Loucy (cell line): Measurements from ENCODE around the gene YEATS4.

ENCODE experiments used
- H2AFZ ChIP-seq: fragments of 200-600 bp; sonication (generic); 2 replicates; pipeline ENCODE4 v1.6.0; 2016; ENCODE audit warnings: antibody characterized with exemption, mild to moderate bottlenecking, low read length, moderate library complexity
- H3F3A ChIP-seq: fragments of 200-600 bp; 2 replicates; pipeline ENCODE4 v1.6.0; 2016; ENCODE audit warnings: antibody characterized with exemption, low read depth, mild to moderate bottlenecking
- H3K27me3 ChIP-seq: fragments of 200-600 bp; sonication (generic); 2 replicates; pipeline ENCODE4 v1.6.1; 2014; ENCODE audit warnings: low read length, mild to moderate bottlenecking; ENCODE audit not compliant: insufficient read depth, poor library complexity, severe bottlenecking
- H3K36me3 ChIP-seq: fragments of 200-600 bp; sonication (generic); 2 replicates; pipeline ENCODE4 v1.6.1; 2016; ENCODE audit warnings: low read length; ENCODE audit not compliant: insufficient read depth
- H3K4me1 ChIP-seq: fragments of 200-600 bp; sonication (generic); 2 replicates; pipeline ENCODE4 v1.5.1; 2014; ENCODE audit warnings: low read length, mild to moderate bottlenecking; ENCODE audit not compliant: insufficient read depth, poor library complexity, severe bottlenecking
- H3K4me2 ChIP-seq: fragments of 200-600 bp; sonication (generic); 2 replicates; pipeline ENCODE4 v1.6.0; 2014; ENCODE audit warnings: antibody characterized with exemption, low read length, low read depth, mild to moderate bottlenecking; ENCODE audit not compliant: poor library complexity, severe bottlenecking
- H3K4me3 ChIP-seq: fragments of 200-600 bp; sonication (generic); 2 replicates; pipeline ENCODE4 v1.5.1; 2014; ENCODE audit warnings: low read length, mild to moderate bottlenecking, mixed read lengths; ENCODE audit not compliant: poor library complexity, severe bottlenecking
- H3K79me2 ChIP-seq: fragments of 200-600 bp; sonication (generic); 2 replicates; pipeline ENCODE4 v1.6.1; 2014; ENCODE audit warnings: low read length; ENCODE audit not compliant: insufficient read depth
- H3K9ac ChIP-seq: fragments of 200-600 bp; sonication (generic); 2 replicates; pipeline ENCODE4 v1.6.0; 2014; ENCODE audit warnings: mild to moderate bottlenecking, low read depth, low read length, moderate library complexity; ENCODE audit not compliant: poor library complexity, severe bottlenecking
- H3K9me2 ChIP-seq: fragments of 200-600 bp; sonication (generic); replicated peaks from 2 replicates; pipeline ENCODE4 v1.6.1; 2016; ENCODE audit warnings: low read depth, low read length, mixed read lengths
- H3K9me3 ChIP-seq: fragments of 200-600 bp; sonication (generic); 2 replicates; pipeline ENCODE4 v1.6.1; 2014; ENCODE audit warnings: mild to moderate bottlenecking, antibody characterized with exemption, low read length, low read depth; ENCODE audit not compliant: insufficient read depth
- H4K20me1 ChIP-seq: fragments of 200-600 bp; sonication (generic); 2 replicates; pipeline ENCODE4 v1.6.0; 2014; ENCODE audit warnings: antibody characterized with exemption, low read length, mild to moderate bottlenecking; ENCODE audit not compliant: insufficient read depth, poor library complexity, severe bottlenecking
- CTCF ChIP-seq: fragments of 200-600 bp; sonication (generic); conservative IDR thresholded peaks from 2 replicates; pipeline ENCODE4 v1.5.1; 2014; ENCODE audit warnings: mild to moderate bottlenecking, antibody characterized with exemption, low read length
- EZH2phosphoT487 ChIP-seq: fragments of 200-600 bp; IDR thresholded peaks from 2 replicates; pipeline ENCODE4 v1.6.1; 2018; ENCODE audit warnings: antibody characterized with exemption, mild to moderate bottlenecking, moderate library complexity, borderline replicate concordance

Gene YEATS4

GRCh38 chr12:69350002-69350626 is 9.4 kb upstream of the YEATS4 start:
- Histone ChIP-seq H4K20me1 (no peaks in the 10 kb centered on the region), H3K9ac (no peak overlapping the region), H3F3A (no peaks in the 10 kb centered on the region), H3K27me3 (no peaks in the 10 kb centered on the region), H3K79me2 (no peaks in the 10 kb centered on the region), H3K4me3 (no peak overlapping the region), H3K36me3 (no peaks in the 10 kb centered on the region), H3K4me1 (peaks cover 7% of the 10 kb centered on the region), H3K9me3 (no peaks in the 10 kb centered on the region), H3K9me2 (no peaks in the 10 kb centered on the region), H2AFZ (no peak overlapping the region), H3K4me2 (no peak overlapping the region)
- no peak for TF ChIP-seq CTCF
- no peak for TF ChIP-seq EZH2phosphoT487

- Histone ChIP-seq H3K79me2 (no peaks in the 10 kb centered on the region), H3K4me1 (peaks cover 7% of the 10 kb centered on the region), H2AFZ (no peak overlapping the region), H3K27me3 (no peaks in the 10 kb centered on the region), H4K20me1 (no peaks in the 10 kb centered on the region), H3K4me2 (no peak overlapping the region), H3K4me3 (no peak overlapping the region), H3K9me3 (no peaks in the 10 kb centered on the region), H3F3A (no peaks in the 10 kb centered on the region), H3K9ac (no peak overlapping the region), H3K9me2 (no peaks in the 10 kb centered on the region), H3K36me3 (no peaks in the 10 kb centered on the region)
- TF ChIP-seq CTCF (no peak), EZH2phosphoT487 (no peak)
Observed at GRCh38 chr12:69350777-69351176, 8.8 kb upstream of the YEATS4 start.

GRCh38 chr12:69351462-69352236 is 7.9 kb upstream of the YEATS4 start:
- Histone ChIP-seq H3K27me3 (no peaks in the 10 kb centered on the region), H3K9me2 (no peaks in the 10 kb centered on the region), H3F3A (no peaks in the 10 kb centered on the region), H3K4me3 (no peak overlapping the region), H2AFZ (no peak overlapping the region), H3K4me2 (no peak overlapping the region), H4K20me1 (no peaks in the 10 kb centered on the region), H3K79me2 (no peaks in the 10 kb centered on the region), H3K36me3 (no peaks in the 10 kb centered on the region), H3K4me1 (peaks cover 7% of the 10 kb centered on the region), H3K9me3 (no peaks in the 10 kb centered on the region), H3K9ac (no peak overlapping the region)
- TF ChIP-seq CTCF (no peak), EZH2phosphoT487 (no peak)
